ENCODE data around the gene DENND1C. TPM values are rescaled to one million over a fixed set of nuclear protein-coding genes. Genes with fewer than 3 reads are reported as not detected.

Gene DENND1C
- total RNA-seq, 1 donor from 2014 or later: not detected

DNA sequence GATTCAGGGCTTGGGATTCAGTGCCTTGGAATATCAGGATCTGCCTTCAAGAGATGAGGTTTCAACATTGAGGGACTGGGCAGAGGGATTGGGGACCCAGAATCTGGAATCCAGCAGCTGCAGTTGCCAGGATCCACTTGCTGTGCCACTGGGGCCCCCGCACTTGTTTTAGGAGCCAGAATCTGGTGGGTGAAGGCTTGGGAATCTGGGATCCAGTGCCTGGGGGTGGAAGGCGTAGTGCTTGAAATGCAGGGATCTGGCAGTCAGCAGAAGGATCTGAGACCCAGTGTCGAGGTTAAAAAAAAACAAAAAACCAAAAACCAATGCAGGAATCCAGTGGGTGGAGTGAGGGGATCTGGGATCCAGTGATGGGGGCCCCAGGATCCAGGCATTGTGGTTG lies 40.7 kb downstream of the DENND1C start:
- no peak overlapping the region for H3K27ac Mint-ChIP-seq (ENCODE audit: unreplicated experiment)
- no peaks in the 10 kb centered on the region for H3K9me3 Mint-ChIP-seq (ENCODE audit: unreplicated experiment)
- peaks cover 10% of the 10 kb centered on the region for H3K36me3 Mint-ChIP-seq (ENCODE audit: unreplicated experiment)
- DNase-seq (ENCODE audit: extremely low spot score, unreplicated experiment): no peak
- no peaks in the 10 kb centered on the region for H3K27me3 Mint-ChIP-seq (ENCODE audit: unreplicated experiment)
- no peaks in the 10 kb centered on the region for H3K4me1 Mint-ChIP-seq (ENCODE audit: unreplicated experiment)
- no peak for TF ChIP-seq CTCF (IDR thresholded peaks at IDR 0.05)
- H3K4me3 Mint-ChIP-seq (ENCODE audit: unreplicated experiment): no peak overlapping the region

DNA sequence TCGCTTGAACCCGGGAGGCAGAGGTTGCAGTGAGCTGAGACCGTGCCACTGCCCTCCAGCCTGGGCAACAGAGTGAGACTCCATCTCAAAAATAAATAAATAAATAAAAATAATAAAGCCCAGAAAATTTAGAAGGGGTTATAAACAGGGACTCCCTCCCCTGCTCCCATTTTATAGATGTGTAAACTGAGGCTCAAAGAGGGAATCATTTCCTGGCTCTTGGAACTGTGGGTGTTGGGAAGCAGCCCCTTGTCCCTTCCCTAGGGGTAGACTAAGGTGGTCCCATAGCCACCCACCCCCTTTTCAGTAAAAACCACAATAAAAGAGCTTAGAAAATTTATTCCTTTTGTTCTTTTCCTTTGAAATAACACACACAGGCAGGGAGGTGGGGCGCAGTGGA lies 41.8 kb downstream of the DENND1C start:
- DNase-seq (ENCODE audit: extremely low spot score, unreplicated experiment): no peak
- no peak overlapping the region for H3K4me3 Mint-ChIP-seq (ENCODE audit: unreplicated experiment)

DNA sequence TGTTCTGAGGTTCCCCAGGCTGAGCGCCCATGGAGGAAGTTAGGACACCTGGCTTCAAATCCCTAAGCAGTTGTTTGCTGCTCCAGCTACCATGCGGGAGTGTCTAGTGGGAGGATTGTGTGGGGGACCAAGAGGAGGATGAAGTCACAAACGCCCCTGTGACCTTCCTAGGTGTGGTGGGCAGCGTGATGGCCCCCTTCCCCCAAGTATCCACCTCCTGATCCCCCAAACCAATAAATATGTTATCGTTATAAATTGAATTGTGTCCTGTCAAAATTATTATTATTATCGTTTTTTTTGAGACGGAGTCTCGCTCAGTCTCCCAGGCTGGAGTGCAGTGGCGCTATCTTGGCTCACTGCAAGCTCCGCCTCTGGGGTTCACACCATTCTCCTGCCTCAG lies 47.9 kb downstream of the DENND1C start, which contains the start of gene SLC25A41:
SLC25A41 (minus strand) TSS at position 101 of the 400 bp plus-strand sequence; CDS start at position 31, 70 bp downstream.
- H3K27me3 Mint-ChIP-seq (ENCODE audit: unreplicated experiment): peaks cover 10% of the 10 kb centered on the region
- no peaks in the 10 kb centered on the region for H3K4me1 Mint-ChIP-seq (ENCODE audit: unreplicated experiment)
- no peak for TF ChIP-seq CTCF (IDR thresholded peaks at IDR 0.05)
- DNase-seq (ENCODE audit: extremely low spot score, unreplicated experiment): no peak
- H3K9me3 Mint-ChIP-seq (ENCODE audit: unreplicated experiment): no peaks in the 10 kb centered on the region
- no peak within 1 kb of the TSS for H3K4me3 Mint-ChIP-seq (ENCODE audit: unreplicated experiment)
- no peak within 1 kb of the TSS for H3K27ac Mint-ChIP-seq (ENCODE audit: unreplicated experiment)
- H3K36me3 Mint-ChIP-seq (ENCODE audit: unreplicated experiment): no peaks in the 10 kb centered on the region

More for the DNA sequence above, 41.8 kb downstream of the DENND1C start:
- no peaks in the 10 kb centered on the region for H3K9me3 Mint-ChIP-seq (ENCODE audit: unreplicated experiment)
- H3K4me1 Mint-ChIP-seq (ENCODE audit: unreplicated experiment): no peaks in the 10 kb centered on the region
- no peak overlapping the region for H3K27ac Mint-ChIP-seq (ENCODE audit: unreplicated experiment)
- peaks cover 3% of the 10 kb centered on the region for H3K36me3 Mint-ChIP-seq (ENCODE audit: unreplicated experiment)
- no peak for TF ChIP-seq CTCF (IDR thresholded peaks at IDR 0.05)
- no peaks in the 10 kb centered on the region for H3K27me3 Mint-ChIP-seq (ENCODE audit: unreplicated experiment)

GRCh38 chr19:6433165-6433564 lies 48.4 kb downstream of the DENND1C start:
- H3K4me1 Mint-ChIP-seq (ENCODE audit: unreplicated experiment): no peaks in the 10 kb centered on the region

DNA sequence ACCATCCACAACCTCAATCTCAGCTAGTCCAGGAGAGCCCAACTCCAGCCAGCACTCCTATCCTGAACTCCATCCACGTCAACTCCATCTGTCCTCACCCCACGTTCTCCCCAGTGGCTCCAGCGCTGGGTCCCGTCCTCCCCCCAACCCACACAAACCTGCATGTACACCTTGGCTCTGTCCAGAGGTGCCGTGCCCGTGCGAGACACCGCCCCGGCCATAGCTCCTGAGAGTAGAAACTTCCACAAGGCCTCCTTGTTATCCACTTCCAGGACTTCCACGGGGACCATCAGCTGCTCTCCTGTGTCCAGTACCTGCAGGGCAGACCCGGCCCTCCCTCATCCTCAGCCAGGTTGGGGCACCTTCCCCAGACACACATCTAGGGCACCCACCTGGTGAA lies 49.7 kb downstream of the DENND1C start:
- no peak overlapping the region for H3K27ac Mint-ChIP-seq (ENCODE audit: unreplicated experiment)
- no peak overlapping the region for H3K4me3 Mint-ChIP-seq (ENCODE audit: unreplicated experiment)
- no peaks in the 10 kb centered on the region for H3K4me1 Mint-ChIP-seq (ENCODE audit: unreplicated experiment)
- H3K27me3 Mint-ChIP-seq (ENCODE audit: unreplicated experiment): peaks cover 10% of the 10 kb centered on the region
- no peaks in the 10 kb centered on the region for H3K9me3 Mint-ChIP-seq (ENCODE audit: unreplicated experiment)
- TF ChIP-seq CTCF (IDR thresholded peaks at IDR 0.05): no peak
- DNase-seq (ENCODE audit: extremely low spot score, unreplicated experiment): no peak
- H3K36me3 Mint-ChIP-seq (ENCODE audit: unreplicated experiment): no peaks in the 10 kb centered on the region

More at GRCh38 chr19:6433165-6433564, 48.4 kb downstream of the DENND1C start:
- TF ChIP-seq CTCF (IDR thresholded peaks at IDR 0.05): no peak
- H3K27me3 Mint-ChIP-seq (ENCODE audit: unreplicated experiment): peaks cover 10% of the 10 kb centered on the region
- no peaks in the 10 kb centered on the region for H3K9me3 Mint-ChIP-seq (ENCODE audit: unreplicated experiment)
- H3K4me3 Mint-ChIP-seq (ENCODE audit: unreplicated experiment): no peak overlapping the region
- no peak for DNase-seq (ENCODE audit: extremely low spot score, unreplicated experiment)
- no peaks in the 10 kb centered on the region for H3K36me3 Mint-ChIP-seq (ENCODE audit: unreplicated experiment)
- no peak overlapping the region for H3K27ac Mint-ChIP-seq (ENCODE audit: unreplicated experiment)
